Measurements from ENCODE around the gene ITGB8.

DNA sequence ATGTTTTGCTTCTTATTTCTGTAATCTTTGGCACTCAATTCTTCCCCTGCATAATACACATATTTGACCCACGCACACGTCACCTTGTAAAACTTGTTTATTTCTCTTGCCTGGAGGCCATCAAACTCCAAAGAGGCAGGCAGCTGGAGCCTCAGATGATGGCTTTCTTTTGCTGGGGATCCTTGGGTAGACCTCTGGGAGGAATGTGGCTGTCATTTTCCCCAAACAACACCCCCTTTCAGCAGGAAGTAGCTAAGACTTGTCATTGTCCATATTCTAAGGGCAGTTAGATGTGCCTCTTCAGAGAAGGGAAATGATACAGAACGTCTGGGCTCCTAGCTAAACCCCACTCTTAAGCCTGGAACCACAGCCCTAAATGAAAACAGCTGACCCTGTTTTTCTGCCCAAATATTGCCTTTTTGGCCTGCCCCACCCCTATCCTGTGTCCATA lies 111.3 kb downstream of the ITGB8 start:
- TF ChIP-seq FOXA1 (IDR thresholded peaks at IDR 0.05): no peak
- TF ChIP-seq CTCF (IDR thresholded peaks at IDR 0.05; ENCODE audit: low read depth, low read length, missing input control): no peak
- TF ChIP-seq RAD21 (IDR thresholded peaks at IDR 0.05): no peak
- TF ChIP-seq YY1 (IDR thresholded peaks at IDR 0.05): no peak
- TF ChIP-seq SP1 (IDR thresholded peaks at IDR 0.05): no peak
- TF ChIP-seq, protein P1, sequence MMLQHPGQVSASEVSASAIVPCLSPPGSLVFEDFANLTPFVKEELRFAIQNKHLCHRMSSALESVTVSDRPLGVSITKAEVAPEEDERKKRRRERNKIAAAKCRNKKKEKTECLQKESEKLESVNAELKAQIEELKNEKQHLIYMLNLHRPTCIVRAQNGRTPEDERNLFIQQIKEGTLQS (IDR thresholded peaks at IDR 0.05): no peak
- no peak for TF ChIP-seq GABPA (IDR thresholded peaks at IDR 0.05 in 1 of 2, conservative IDR thresholded peaks at IDR 0.05 in 1 of 2)
- no peak for TF ChIP-seq ZBTB33 (IDR thresholded peaks at IDR 0.05)
- TF ChIP-seq REST (IDR thresholded peaks at IDR 0.05): no peak
- TF ChIP-seq MAX (IDR thresholded peaks at IDR 0.05): no peak
- TF ChIP-seq RXRA (IDR thresholded peaks at IDR 0.05): no peak
